ENCODE results near the gene IL18BP.

- TF ChIP-seq POLR2A (IDR thresholded peaks at IDR 0.05) = no peak
- TF ChIP-seq CTCF (IDR thresholded peaks at IDR 0.05) = no peak
- no peak for TF ChIP-seq EP300 (IDR thresholded peaks at IDR 0.05)
These were observed 13.5 kb downstream of the IL18BP start for GRCh38 chr11:72012091-72012630.
